Measurements from ENCODE around the gene GABRG3.

The GABRG3 gene

GRCh38 chr15:27473845-27474244, 502.9 kb downstream of the GABRG3 start:
- DNase-seq (ENCODE audit: low read depth), result no peak

- DNase-seq (ENCODE audit: low read depth), result no peak
These were observed 504.4 kb downstream of the GABRG3 start for GRCh38 chr15:27475395-27475794.

- no peak for DNase-seq (ENCODE audit: low read depth)
These were observed 508.5 kb downstream of the GABRG3 start for GRCh38 chr15:27479296-27480140.

GRCh38 chr15:27480141-27480530, 509.2 kb downstream of the GABRG3 start:
- DNase-seq (ENCODE audit: low read depth), result no peak

GRCh38 chr15:27480642-27481041, 509.7 kb downstream of the GABRG3 start:
- DNase-seq (ENCODE audit: low read depth), result no peak

- DNase-seq (ENCODE audit: low read depth), result no peak
These were observed 510.8 kb downstream of the GABRG3 start for GRCh38 chr15:27481768-27482167.

- no peak for DNase-seq (ENCODE audit: low read depth)
These were observed 511.3 kb downstream of the GABRG3 start for GRCh38 chr15:27482287-27482686.

- DNase-seq (ENCODE audit: low read depth), result no peak
These were observed 512.1 kb downstream of the GABRG3 start for GRCh38 chr15:27483124-27483523.

GRCh38 chr15:27485265-27485664, 514.3 kb downstream of the GABRG3 start:
- DNase-seq (ENCODE audit: low read depth), result no peak

- DNase-seq (ENCODE audit: low read depth), result no peak
These were observed 515.1 kb downstream of the GABRG3 start for GRCh38 chr15:27486051-27486450.

GRCh38 chr15:27486683-27487647, 516.0 kb downstream of the GABRG3 start:
- DNase-seq (ENCODE audit: low read depth), result no peak

- DNase-seq (ENCODE audit: low read depth), result no peak
These were observed 516.9 kb downstream of the GABRG3 start for GRCh38 chr15:27487846-27488245.

GRCh38 chr15:27490867-27491595, 520.0 kb downstream of the GABRG3 start:
- DNase-seq (ENCODE audit: low read depth), result no peak

- peak; percentile 1 for DNase-seq (ENCODE audit: low read depth)
These were observed 521.0 kb downstream of the GABRG3 start for GRCh38 chr15:27491666-27492621.

GRCh38 chr15:27495963-27496459, 525.0 kb downstream of the GABRG3 start:
- DNase-seq (ENCODE audit: low read depth), result no peak

GRCh38 chr15:27498700-27499099, 527.7 kb downstream of the GABRG3 start:
- DNase-seq (ENCODE audit: low read depth), result no peak

- DNase-seq (ENCODE audit: low read depth), result no peak
These were observed 528.2 kb downstream of the GABRG3 start for GRCh38 chr15:27499191-27499590.

- no peak for DNase-seq (ENCODE audit: low read depth)
These were observed 528.7 kb downstream of the GABRG3 start for GRCh38 chr15:27499719-27500118.

GRCh38 chr15:27500206-27500605, 529.2 kb downstream of the GABRG3 start:
- no peak for DNase-seq (ENCODE audit: low read depth)

- DNase-seq (ENCODE audit: low read depth), result no peak
These were observed 535.8 kb downstream of the GABRG3 start for GRCh38 chr15:27506752-27507151.

GRCh38 chr15:27509014-27509413, 538.0 kb downstream of the GABRG3 start:
- DNase-seq (ENCODE audit: low read depth), result no peak

All from GM04503 (cell line).